HepG2 (cell line): ENCODE results near the gene SOWAHA. TPM values are rescaled to one million over a fixed set of nuclear protein-coding genes. Genes with fewer than 3 reads are reported as not detected.

Experiments used
- CHD2 ChIP-seq: IDR thresholded peaks from 2 replicates; pipeline ENCODE4 v1.6.1; 2011; ENCODE audit warnings: low read depth, low read length, improper control_type of control experiment
- ZNF136 ChIP-seq: sonication (generic); formaldehyde crosslinking; IDR thresholded peaks from 2 replicates; pipeline ENCODE4 v1.8.1; 2022; ENCODE audit warnings: low read depth, mild to moderate bottlenecking, moderate library complexity, missing genetic modification reagents
- ZNF17 ChIP-seq: sonication (generic); formaldehyde crosslinking; IDR thresholded peaks from 2 replicates; pipeline ENCODE4 v1.5.0; 2020; ENCODE audit warnings: mild to moderate bottlenecking, missing genetic modification reagents
- ZNF431 ChIP-seq: sonication (generic); formaldehyde crosslinking; IDR thresholded peaks from 2 replicates; pipeline ENCODE4 v1.9.0; 2022; ENCODE audit warnings: missing genetic modification reagents, low read depth, mild to moderate bottlenecking, borderline replicate concordance
- ZNF816 ChIP-seq: sonication (generic); formaldehyde crosslinking; IDR thresholded peaks from 2 replicates; pipeline ENCODE4 v1.8.0; 2022; ENCODE audit warnings: missing genetic modification reagents, mild to moderate bottlenecking, borderline replicate concordance
- ZNF841 ChIP-seq: sonication (generic); formaldehyde crosslinking; IDR thresholded peaks from 2 replicates; pipeline ENCODE4 v1.8.1; 2023; ENCODE audit warnings: missing genetic modification reagents, borderline replicate concordance
- polyA plus RNA-seq, 8 experiments: library from polyadenylated mRNA; depleted of rRNA in 3 of 8; stranded (reverse) in 7 of 8; unstranded in 1 of 8; fragments of >200 nt; fragmentation: Illumina TruSeq in 4 of 8; extraction: Trizol in 4 of 8; gene quantifications; 2 replicates each; pipeline versions ENCODE4 v1.2.1 to v1.2.3, GENCODE V29; 2011 to 2016; ENCODE audit warnings: low read depth in 4 of 8, missing spikeins in 1 of 8, mixed read lengths in 1 of 8; ENCODE audit not compliant: insufficient read depth in 1 of 8
- total RNA-seq, 5 experiments: library from RNA; depleted of rRNA; stranded (reverse); fragments of >200 nt; fragmentation: Illumina TruSeq; extraction: Trizol; gene quantifications; 2 replicates each; pipeline ENCODE4 v1.2.3, GENCODE V29; 2016; ENCODE audit warnings: low read depth in 1 of 5
- TF ChIP-seq, protein P1 (sequence below): sonication (generic); formaldehyde crosslinking; IDR thresholded peaks from 2 replicates; pipeline ENCODE4 v1.9.0; 2021; ENCODE audit warnings: missing genetic modification reagents, mild to moderate bottlenecking, borderline replicate concordance
- TF ChIP-seq, protein P2 (sequence below): sonication (generic); formaldehyde crosslinking; IDR thresholded peaks from 2 replicates; pipeline ENCODE4 v1.9.0; 2021; ENCODE audit warnings: missing genetic modification reagents, borderline replicate concordance
- TF ChIP-seq, protein P3 (sequence below): sonication (generic); formaldehyde crosslinking; IDR thresholded peaks from 2 replicates; pipeline ENCODE4 v1.5.0; 2020; ENCODE audit warnings: mild to moderate bottlenecking, missing genetic modification reagents, borderline replicate concordance

The SOWAHA gene
- total and polyA plus RNA-seq, 2 of the 13 experiments (the other 11 are each of a cell fraction or from before 2014, with no cell fraction given), result 0.95 to 1.9 TPM

DNA sequence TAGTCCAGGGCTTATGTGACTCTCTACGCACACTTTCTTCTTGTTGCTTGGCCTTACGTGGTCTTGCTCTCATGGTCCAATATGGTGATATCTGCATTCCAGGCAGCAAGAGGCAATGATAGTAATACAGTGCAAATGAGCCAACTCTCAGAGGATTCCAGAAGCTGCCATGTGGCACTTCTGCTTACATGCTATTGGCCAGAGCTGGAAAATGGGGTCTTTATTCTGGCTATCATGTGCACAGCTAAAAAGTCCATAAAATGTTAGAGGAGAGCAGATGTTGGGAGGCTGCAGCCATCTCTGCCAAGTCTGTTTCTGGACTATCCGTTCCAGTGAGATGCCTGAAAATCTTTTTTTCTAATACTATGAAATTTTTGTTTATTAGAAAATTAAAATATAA, 33.1 kb upstream of the SOWAHA start (continued):
- TF ChIP-seq, protein P1, sequence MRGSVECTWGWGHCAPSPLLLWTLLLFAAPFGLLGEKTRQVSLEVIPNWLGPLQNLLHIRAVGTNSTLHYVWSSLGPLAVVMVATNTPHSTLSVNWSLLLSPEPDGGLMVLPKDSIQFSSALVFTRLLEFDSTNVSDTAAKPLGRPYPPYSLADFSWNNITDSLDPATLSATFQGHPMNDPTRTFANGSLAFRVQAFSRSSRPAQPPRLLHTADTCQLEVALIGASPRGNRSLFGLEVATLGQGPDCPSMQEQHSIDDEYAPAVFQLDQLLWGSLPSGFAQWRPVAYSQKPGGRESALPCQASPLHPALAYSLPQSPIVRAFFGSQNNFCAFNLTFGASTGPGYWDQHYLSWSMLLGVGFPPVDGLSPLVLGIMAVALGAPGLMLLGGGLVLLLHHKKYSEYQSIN (CRISPR knock-in tag), result no peak
- TF ChIP-seq ZNF841 (CRISPR knock-in tag) (no peak), ZNF136 (CRISPR knock-in tag) (no peak), CHD2 (no peak), ZNF816 (CRISPR knock-in tag) (no peak), ZNF17 (no peak), ZNF431 (CRISPR knock-in tag) (no peak)
- TF ChIP-seq, protein P2, sequence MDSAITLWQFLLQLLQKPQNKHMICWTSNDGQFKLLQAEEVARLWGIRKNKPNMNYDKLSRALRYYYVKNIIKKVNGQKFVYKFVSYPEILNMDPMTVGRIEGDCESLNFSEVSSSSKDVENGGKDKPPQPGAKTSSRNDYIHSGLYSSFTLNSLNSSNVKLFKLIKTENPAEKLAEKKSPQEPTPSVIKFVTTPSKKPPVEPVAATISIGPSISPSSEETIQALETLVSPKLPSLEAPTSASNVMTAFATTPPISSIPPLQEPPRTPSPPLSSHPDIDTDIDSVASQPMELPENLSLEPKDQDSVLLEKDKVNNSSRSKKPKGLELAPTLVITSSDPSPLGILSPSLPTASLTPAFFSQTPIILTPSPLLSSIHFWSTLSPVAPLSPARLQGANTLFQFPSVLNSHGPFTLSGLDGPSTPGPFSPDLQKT (CRISPR knock-in tag), result no peak
- TF ChIP-seq, protein P3, sequence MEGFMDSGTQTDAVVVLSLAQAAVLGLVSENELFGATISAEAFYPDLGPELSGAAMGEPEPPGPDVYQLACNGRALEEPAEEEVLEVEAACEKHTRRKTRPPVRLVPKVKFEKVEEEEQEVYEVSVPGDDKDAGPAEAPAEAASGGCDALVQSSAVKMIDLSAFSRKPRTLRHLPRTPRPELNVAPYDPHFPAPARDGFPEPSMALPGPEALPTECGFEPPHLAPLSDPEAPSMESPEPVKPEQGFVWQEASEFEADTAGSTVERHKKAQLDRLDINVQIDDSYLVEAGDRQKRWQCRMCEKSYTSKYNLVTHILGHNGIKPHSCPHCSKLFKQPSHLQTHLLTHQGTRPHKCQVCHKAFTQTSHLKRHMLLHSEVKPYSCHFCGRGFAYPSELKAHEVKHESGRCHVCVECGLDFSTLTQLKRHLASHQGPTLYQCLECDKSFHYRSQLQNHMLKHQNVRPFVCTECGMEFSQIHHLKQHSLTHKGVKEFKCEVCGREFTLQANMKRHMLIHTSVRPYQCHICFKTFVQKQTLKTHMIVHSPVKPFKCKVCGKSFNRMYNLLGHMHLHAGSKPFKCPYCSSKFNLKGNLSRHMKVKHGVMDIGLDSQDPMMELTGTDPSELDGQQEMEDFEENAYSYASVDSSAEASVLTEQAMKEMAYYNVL (CRISPR knock-in tag), result no peak
